GM12878 (cell line): Measurements from ENCODE around the gene PRKRA. TPM values are rescaled to one million over a fixed set of nuclear protein-coding genes. Genes with fewer than 3 reads are reported as not detected.

ENCODE experiments used
- ATAC-seq: fragments of 200-7000 bp; cut with Tn5 transposase; 3 replicates; pipeline ENCODE4 v1.9.1; 2020; ENCODE audit warnings: mild to moderate bottlenecking, moderate library complexity
- BruUV-seq: library from RNA; stranded (reverse); fragments of 400-500 nt; replicated peaks from 2 replicates; lab custom pipeline; 2021; lab: Mats Ljungman, UMichigan
- CTCF ChIA-PET: fragments of 300-600 bp; sonication (Branson Sonifier 250); formaldehyde crosslinking; extraction: SDS; loops from one replicate; lab custom pipeline; 2021; ENCODE audit warnings: inconsistent platforms; lab: Yijun Ruan, JAX
- POLR2A ChIA-PET: fragments of 350-600 bp; formaldehyde crosslinking; extraction: SDS; loops from one replicate; lab custom pipeline; 2021; ENCODE audit warnings: inconsistent platforms; lab: Charles Lee
- RAD21 ChIA-PET: fragments of 300-600 bp; sonication (Branson Sonifier 250); formaldehyde crosslinking; loops from one replicate; lab custom pipeline; 2023; ENCODE audit warnings: antibody characterized with exemption; ENCODE audit not compliant: unreplicated experiment; lab: Charles Lee
- SMC1A ChIA-PET: fragments of 300-600 bp; sonication (Branson Sonifier 250); formaldehyde crosslinking; loops from one replicate; lab custom pipeline; 2023; ENCODE audit not compliant: unreplicated experiment, uncharacterized antibody; lab: Charles Lee
- DNase-seq: peaks from one replicate; pipeline ENCODE4 v3.0.0-alpha.2; 2011; ENCODE audit warnings: low read depth, low spot score
- FAIRE-seq: peaks from 3 replicates; lab custom pipeline; 2011; peaks lifted over from hg19 to GRCh38; lab: Jason Lieb, UNC
- H2AFZ ChIP-seq: 2 replicates; pipeline ENCODE4 v1.6.0; 2011; ENCODE audit warnings: low read depth, low read length, control low read depth; ENCODE audit not compliant: control insufficient read depth
- H3K27ac ChIP-seq: 2 replicates; pipeline ENCODE4 v1.5.1; 2011; ENCODE audit warnings: control low read depth; ENCODE audit not compliant: control insufficient read depth, insufficient read depth
- H3K27me3 ChIP-seq, 2 experiments: replicated peaks in 1 of 2; 2 replicates each; pipeline versions ENCODE4 v1.6.0 to v1.6.1; 2011; ENCODE audit warnings: low read length in 1 of 2; ENCODE audit not compliant: control insufficient read depth in 2 of 2, insufficient read depth in 2 of 2
- H3K36me3 ChIP-seq, 2 experiments: 2 replicates each; pipeline ENCODE4 v1.5.1; 2011; ENCODE audit warnings: low read length in 1 of 2; ENCODE audit not compliant: control insufficient read depth in 2 of 2, insufficient read depth in 2 of 2
- H3K4me1 ChIP-seq: 2 replicates; pipeline ENCODE4 v1.6.1; 2011; ENCODE audit warnings: mild to moderate bottlenecking, low read length, moderate library complexity, mixed read lengths; ENCODE audit not compliant: control insufficient read depth, insufficient read depth
- H3K4me2 ChIP-seq: 2 replicates; pipeline ENCODE4 v1.6.0; 2011; ENCODE audit warnings: control low read depth; ENCODE audit not compliant: control insufficient read depth, insufficient read depth
- H3K4me3 ChIP-seq: fragments of 200-600 bp; sonication (generic); 2 replicates; pipeline ENCODE4 v1.5.1; 2016
- H3K79me2 ChIP-seq: 2 replicates; pipeline ENCODE4 v1.6.0; 2011; ENCODE audit warnings: low read length; ENCODE audit not compliant: control insufficient read depth, insufficient read depth
- H3K9ac ChIP-seq: 2 replicates; pipeline ENCODE4 v1.8.0; 2011; ENCODE audit warnings: low read length, control low read depth, mixed read lengths; ENCODE audit not compliant: control insufficient read depth, insufficient read depth
- H3K9me3 ChIP-seq: replicated peaks from 3 replicates; pipeline ENCODE4 v1.5.1; 2011; ENCODE audit warnings: mild to moderate bottlenecking, low read length; ENCODE audit not compliant: control insufficient read depth, insufficient read depth
- H4K20me1 ChIP-seq: 2 replicates; pipeline ENCODE4 v1.6.0; 2011; ENCODE audit not compliant: control insufficient read depth, insufficient read depth
- ATF2 ChIP-seq: IDR thresholded peaks from 2 replicates; pipeline ENCODE4 v1.6.1; 2012; ENCODE audit warnings: low read length, inconsistent platforms
- ELK1 ChIP-seq: IDR thresholded peaks from 2 replicates; pipeline ENCODE4 v1.6.1; 2012; ENCODE audit warnings: low read depth, low read length, improper control_type of control experiment
- MTA2 ChIP-seq: fragments of 450-650 bp; IDR thresholded peaks from 2 replicates; pipeline ENCODE4 v1.6.1; 2016; ENCODE audit warnings: low read depth, mild to moderate bottlenecking, moderate library complexity
- MYB ChIP-seq: fragments of 150-350 bp; IDR thresholded peaks from 2 replicates; pipeline ENCODE4 v1.6.1; 2014; ENCODE audit warnings: mild to moderate bottlenecking, low read depth, low read length, borderline replicate concordance
- MYC ChIP-seq: IDR thresholded peaks from 2 replicates; pipeline ENCODE4 v1.6.1; 2011; ENCODE audit warnings: mild to moderate bottlenecking, low read length, moderate library complexity, inconsistent platforms; ENCODE audit not compliant: insufficient read depth, insufficient replicate concordance, insufficient read length, severe bottlenecking
- NBN ChIP-seq: fragments of 450-650 bp; IDR thresholded peaks from 2 replicates; pipeline ENCODE4 v1.6.1; 2016
- PRDM15 ChIP-seq: fragments of 450-650 bp; formaldehyde crosslinking; IDR thresholded peaks from 2 replicates; pipeline ENCODE4 v1.4.0; 2020; ENCODE audit warnings: mild to moderate bottlenecking, moderate library complexity
- RBBP5 ChIP-seq: fragments of 200-600 bp; sonication (generic); conservative IDR thresholded peaks from 2 replicates; pipeline ENCODE4 v1.6.1; 2016
- RFX5 ChIP-seq: IDR thresholded peaks from 2 replicates; pipeline ENCODE4 v1.6.1; 2011; ENCODE audit warnings: low read depth, low read length, improper control_type of control experiment
- TARDBP ChIP-seq: IDR thresholded peaks from 2 replicates; pipeline ENCODE4 v1.6.1; 2016; ENCODE audit warnings: borderline replicate concordance
- ZNF384 ChIP-seq: IDR thresholded peaks from 2 replicates; pipeline ENCODE4 v1.6.1; 2012; ENCODE audit warnings: low read depth, mild to moderate bottlenecking, low read length, improper control_type of control experiment, borderline replicate concordance
- WGBS: methylation state at CpG from one replicate; pipeline ENCODE4 v1.1.6; 2016; ENCODE audit warnings: low lambda C conversion rate; ENCODE audit not compliant: insufficient replicate concordance, insufficient coverage; ENCODE audit errors: missing lambda C conversion rate; 5-methylcytosine and 5-hydroxymethylcytosine counted together
- in situ Hi-C: fragments of 300-500 bp; cut with MboI; formaldehyde crosslinking; loops from 9 replicates; pipeline ENCODE4 v1.14.3; 2018; ENCODE audit warnings: mixed read lengths
- intact Hi-C: fragments of 100-400 bp; cut with micrococcal nuclease; formaldehyde crosslinking; loops from one replicate; pipeline ENCODE4 v1.14.2; 2022; ENCODE audit not compliant: unreplicated experiment
- polyA plus RNA-seq, 11 experiments: library from polyadenylated mRNA; depleted of rRNA in 4 of 11; unstranded in 6 of 11; stranded (reverse) in 5 of 11; fragments of >200 nt; fragmentation: Nextera tagmentation in 4 of 11; fragmentation: Illumina TruSeq in 1 of 11; extraction: Ambion mirVana in 4 of 11; extraction: Trizol in 1 of 11; gene quantifications; 1 replicate in 1 of 11; 2 replicates in 10 of 11; pipeline versions ENCODE4 v1.2.1 to v1.2.3, GENCODE V29; 2011 to 2016; ENCODE audit warnings: inconsistent platforms in 2 of 11, missing spikeins in 2 of 11, low read depth in 1 of 11
- total RNA-seq, 4 experiments: library from RNA; depleted of rRNA in 3 of 4; stranded (reverse); fragments of >200 nt in 3 of 4; fragmentation: Illumina TruSeq in 1 of 4; extraction: Trizol in 1 of 4; gene quantifications; 2 replicates each; pipeline versions ENCODE4 v1.2.1 to v1.2.3, GENCODE V29; 2013 to 2021

Gene PRKRA
- total and polyA plus RNA-seq, 10 of the 15 experiments (the other 5 are each of a cell fraction or from before 2014, with no cell fraction given) = 19.1 to 75.6 (median 51.7) TPM

- SMC1A ChIA-PET = interaction anchor here (0.7 to 1.3 kb wide), 2 partner anchors 93 to 101 kb away, joined by 3 read pairs; no protein-coding TSS in a partner anchor
- H3K9ac ChIP-seq = no peak overlapping the region
- WGBS = 67% methylated on average over 7 of the region's 7 CpGs
Observed at GRCh38 chr2:178469219-178469849, 18.4 kb upstream of the PRKRA start.

More at GRCh38 chr2:178469219-178469849, 18.4 kb upstream of the PRKRA start:
- no peak overlapping the region for H3K4me3 ChIP-seq
- no peaks in the 10 kb centered on the region for H3K9me3 ChIP-seq
- H3K27ac ChIP-seq = no peak overlapping the region
- no peak overlapping the region for H2AFZ ChIP-seq
- CTCF ChIA-PET = interaction anchor here (0.7 to 1.0 kb wide), 2 partner anchors 27 to 239 kb away, joined by 3 read pairs; no protein-coding TSS in a partner anchor
- FAIRE-seq (no peak), DNase-seq (no peak)
- intact Hi-C loops = no loop called here
- no peaks in the 10 kb centered on the region for H3K4me1 ChIP-seq
- TF ChIP-seq MTA2 (no peak), MYC (no peak), ATF2 (no peak), RBBP5 (no peak), ELK1 (no peak), RFX5 (no peak), PRDM15 (no peak), MYB (no peak), ZNF384 (no peak), TARDBP (no peak), NBN (no peak)
- TF ChIP-seq, all 136 proteins: peak for 0
- H3K79me2 ChIP-seq = no peaks in the 10 kb centered on the region
- in situ Hi-C loops = no loop called here
- H3K36me3 ChIP-seq = peaks cover 0 to 2% of the 10 kb centered on the region in 2 experiments; a peak in 1 of 4 replicates
- H4K20me1 ChIP-seq = no peaks in the 10 kb centered on the region
- no peak for ATAC-seq
- POLR2A ChIA-PET = no interaction called here
- no TSS peak for BruUV-seq
- no peaks in the 10 kb centered on the region for H3K27me3 ChIP-seq
- RAD21 ChIA-PET = interaction anchor here (0.9 kb wide), 1 partner anchor 18 kb away, joined by 3 read pairs; the partner anchor contains the start of genes PJVK and PRKRA
- no peak overlapping the region for H3K4me2 ChIP-seq
